ENCODE results near the gene SSTR3. TPM values are rescaled to one million over a fixed set of nuclear protein-coding genes. Genes with fewer than 3 reads are reported as not detected.

SSTR3 gene
- total RNA-seq, 2 experiments from 2014 or later, result 1.9 to 2.1 TPM

DNA sequence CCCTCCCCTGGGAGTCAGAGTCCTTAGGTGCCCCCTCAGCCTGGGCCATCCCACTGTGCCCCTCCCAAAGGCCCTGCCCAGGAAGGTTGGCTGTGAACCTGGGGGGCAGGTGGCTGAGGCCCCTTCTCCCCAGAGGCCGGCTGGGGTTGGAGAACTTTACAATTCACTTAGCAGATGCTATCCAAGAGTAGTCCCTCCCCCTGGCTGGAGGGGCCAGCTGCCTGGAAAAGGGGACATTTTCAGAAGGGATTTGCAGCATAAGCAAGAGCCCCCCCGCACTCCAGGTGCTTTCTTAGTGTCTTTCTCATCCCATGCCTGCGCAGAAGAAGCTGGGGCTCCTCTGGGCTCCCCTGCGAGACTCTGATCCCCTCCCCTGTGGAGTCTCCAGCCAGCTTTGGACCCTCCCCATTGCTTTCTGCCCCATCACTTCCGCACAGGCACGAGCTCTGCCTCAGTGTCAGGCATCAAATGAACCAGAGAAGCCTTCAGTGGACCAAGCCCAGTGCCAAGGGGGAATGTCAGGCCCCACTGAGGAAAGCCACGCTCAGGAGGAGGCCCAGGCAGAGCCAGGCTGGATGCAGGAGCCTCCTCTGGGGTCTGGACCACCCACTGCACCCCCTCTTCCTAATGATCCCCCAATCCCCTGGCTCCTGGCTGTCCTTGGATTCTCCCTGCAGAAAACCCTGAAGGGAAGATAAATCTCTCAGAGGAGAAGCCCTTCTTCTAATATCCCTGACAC is 3.7 kb downstream of the SSTR3 start:
- no peaks in the 10 kb centered on the region for H3K9me3 Mint-ChIP-seq
- H3K36me3 Mint-ChIP-seq (ENCODE audit: low read depth), result peaks cover 9% of the 10 kb centered on the region
- H3K4me1 Mint-ChIP-seq (ENCODE audit: low read depth), result peaks cover 53% of the 10 kb centered on the region
- H3K27ac Mint-ChIP-seq, result peak overlapping the region; percentile 90
- no peaks in the 10 kb centered on the region for H3K27me3 Mint-ChIP-seq
- TF ChIP-seq, protein P1, sequence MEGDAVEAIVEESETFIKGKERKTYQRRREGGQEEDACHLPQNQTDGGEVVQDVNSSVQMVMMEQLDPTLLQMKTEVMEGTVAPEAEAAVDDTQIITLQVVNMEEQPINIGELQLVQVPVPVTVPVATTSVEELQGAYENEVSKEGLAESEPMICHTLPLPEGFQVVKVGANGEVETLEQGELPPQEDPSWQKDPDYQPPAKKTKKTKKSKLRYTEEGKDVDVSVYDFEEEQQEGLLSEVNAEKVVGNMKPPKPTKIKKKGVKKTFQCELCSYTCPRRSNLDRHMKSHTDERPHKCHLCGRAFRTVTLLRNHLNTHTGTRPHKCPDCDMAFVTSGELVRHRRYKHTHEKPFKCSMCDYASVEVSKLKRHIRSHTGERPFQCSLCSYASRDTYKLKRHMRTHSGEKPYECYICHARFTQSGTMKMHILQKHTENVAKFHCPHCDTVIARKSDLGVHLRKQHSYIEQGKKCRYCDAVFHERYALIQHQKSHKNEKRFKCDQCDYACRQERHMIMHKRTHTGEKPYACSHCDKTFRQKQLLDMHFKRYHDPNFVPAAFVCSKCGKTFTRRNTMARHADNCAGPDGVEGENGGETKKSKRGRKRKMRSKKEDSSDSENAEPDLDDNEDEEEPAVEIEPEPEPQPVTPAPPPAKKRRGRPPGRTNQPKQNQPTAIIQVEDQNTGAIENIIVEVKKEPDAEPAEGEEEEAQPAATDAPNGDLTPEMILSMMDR (IDR thresholded peaks at IDR 0.05), result no peak
- ATAC-seq (ENCODE audit: poor library complexity) (peak; percentile 14), DNase-seq (peak in 2 of 14 experiments; percentile 11 to 33)
- H3K27me3 ChIP-seq (ENCODE audit: control insufficient read depth in 1 of 2, insufficient read depth in 2 of 2, low read length in 2 of 2), result no peaks in the 10 kb centered on the region
- H3K27ac ChIP-seq (ENCODE audit: low read depth in 1 of 2, low read length in 2 of 2), result peak overlapping the region in 1 of 2 donors; percentile 34
- POLR2A ChIA-PET, result interaction anchor here (1.2 to 3.3 kb wide), 9 partner anchors 9 to 52 kb away, joined by 4 to 15 read pairs (median 7); no protein-coding TSS in a partner anchor
- intact Hi-C loops (cut with DNase I, micrococcal nuclease), result no loop called here
- H3K36me3 ChIP-seq (ENCODE audit: insufficient read depth, low read length), result no peaks in the 10 kb centered on the region
- H3K4me3 ChIP-seq (ENCODE audit: low read length), result no peak overlapping the region
- H3K4me1 ChIP-seq (ENCODE audit: insufficient read depth, low read length), result peaks cover 59% of the 10 kb centered on the region
- no peaks in the 10 kb centered on the region for H3K9me3 ChIP-seq (ENCODE audit: control insufficient read depth in 1 of 2, insufficient read depth in 1 of 2, low read length in 2 of 2)
- CTCF ChIA-PET, result interaction anchor here (0.8 to 2.2 kb wide), 5 partner anchors 9 to 290 kb away, joined by 3 to 9 read pairs (median 3); no protein-coding TSS in a partner anchor
- H3K4me3 Mint-ChIP-seq, result peak overlapping the region; percentile 62

DNA sequence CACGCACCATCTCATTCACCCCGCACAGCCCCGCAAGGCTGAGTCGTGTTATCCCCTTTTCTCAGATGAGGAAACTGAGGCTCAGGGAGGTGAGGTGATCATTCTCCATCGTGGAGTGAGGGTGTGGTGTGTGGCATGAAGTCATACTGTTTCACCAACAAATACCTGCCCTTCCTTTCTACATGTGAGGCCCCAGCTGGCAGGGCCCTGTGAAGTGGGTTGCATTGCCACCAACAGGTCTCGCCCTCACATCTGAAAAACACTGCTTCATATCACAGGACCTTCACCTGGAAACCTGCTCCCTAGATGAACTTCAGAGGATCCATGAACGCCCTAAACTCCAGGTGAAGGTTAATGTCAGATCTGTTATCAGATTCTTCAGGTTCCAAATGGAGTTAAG is 4.3 kb downstream of the SSTR3 start:
- intact Hi-C loops (cut with DNase I, micrococcal nuclease), result no loop called here
- H3K4me3 ChIP-seq (ENCODE audit: low read length), result no peak overlapping the region

More for the DNA sequence above, 4.3 kb downstream of the SSTR3 start:
- peaks cover 49% of the 10 kb centered on the region for H3K4me1 Mint-ChIP-seq (ENCODE audit: low read depth)
- ChIA-PET CTCF (interaction anchor here (0.8 to 2.2 kb wide), 4 partner anchors 12 to 290 kb away, joined by 3 to 9 read pairs (median 4); no protein-coding TSS in a partner anchor), POLR2A (interaction anchor here (1.2 to 3.3 kb wide), 9 partner anchors 9 to 53 kb away, joined by 4 to 15 read pairs (median 7); no protein-coding TSS in a partner anchor)
- ATAC-seq (ENCODE audit: poor library complexity), result peak; percentile 93
- Histone ChIP-seq H3K36me3 (ENCODE audit: insufficient read depth, low read length) (no peaks in the 10 kb centered on the region), H3K9me3 (ENCODE audit: control insufficient read depth in 1 of 2, insufficient read depth in 1 of 2, low read length in 2 of 2) (no peaks in the 10 kb centered on the region), H3K27ac (ENCODE audit: low read depth in 1 of 2, low read length in 2 of 2) (no peak overlapping the region), H3K27me3 (ENCODE audit: control insufficient read depth in 1 of 2, insufficient read depth in 2 of 2, low read length in 2 of 2) (no peaks in the 10 kb centered on the region), H3K4me1 (ENCODE audit: insufficient read depth, low read length) (peaks cover 59% of the 10 kb centered on the region)
- peak in 10 of 14 experiments; percentile 38 to 66 (median 51) for DNase-seq
- TF ChIP-seq, protein P1 (IDR thresholded peaks at IDR 0.05), result no peak
- peaks cover 5% of the 10 kb centered on the region for H3K36me3 Mint-ChIP-seq (ENCODE audit: low read depth)
- no peaks in the 10 kb centered on the region for H3K27me3 Mint-ChIP-seq
- H3K9me3 Mint-ChIP-seq, result no peaks in the 10 kb centered on the region
- H3K4me3 Mint-ChIP-seq, result peak overlapping the region; percentile 62
- peak overlapping the region; percentile 90 for H3K27ac Mint-ChIP-seq
